MM.1S (cell line): Measurements from ENCODE around the gene KRT76.

Experiments
- EZH2 ChIP-seq: fragments of 300-600 bp; sonication (generic); optimal IDR thresholded peaks from 2 replicates; pipeline ENCODE3; 2017; ENCODE audit warnings: low read depth, mild to moderate bottlenecking, antibody characterized with exemption, low read length, mixed read lengths
- TF ChIP-seq, protein P1 (sequence below): fragments of 300-600 bp; sonication (generic); IDR thresholded peaks from 2 replicates; pipeline ENCODE4 v1.5.1; 2016; ENCODE audit warnings: antibody characterized with exemption, low read length, mixed read lengths

DNA sequence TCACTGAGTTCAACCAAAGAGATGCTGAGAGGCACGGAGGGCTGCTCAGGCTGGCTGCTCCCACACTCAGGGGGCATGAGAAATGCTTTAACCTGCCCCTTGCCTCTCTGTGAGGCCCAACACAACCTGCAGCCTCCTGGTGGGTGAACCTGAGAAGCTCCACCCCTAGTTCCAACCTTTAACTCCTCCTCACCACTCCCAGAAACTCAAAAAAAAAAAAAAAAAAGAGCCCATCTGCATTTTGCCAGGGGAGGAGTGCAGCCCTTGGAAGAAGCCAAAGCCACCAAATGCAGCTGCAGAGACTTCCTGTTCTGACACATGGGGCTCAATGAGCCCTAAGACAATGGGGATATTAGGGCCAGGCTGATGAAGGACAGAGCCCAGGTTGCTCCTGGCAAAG lies 27.9 kb upstream of the KRT76 start:
- TF ChIP-seq, protein P1, sequence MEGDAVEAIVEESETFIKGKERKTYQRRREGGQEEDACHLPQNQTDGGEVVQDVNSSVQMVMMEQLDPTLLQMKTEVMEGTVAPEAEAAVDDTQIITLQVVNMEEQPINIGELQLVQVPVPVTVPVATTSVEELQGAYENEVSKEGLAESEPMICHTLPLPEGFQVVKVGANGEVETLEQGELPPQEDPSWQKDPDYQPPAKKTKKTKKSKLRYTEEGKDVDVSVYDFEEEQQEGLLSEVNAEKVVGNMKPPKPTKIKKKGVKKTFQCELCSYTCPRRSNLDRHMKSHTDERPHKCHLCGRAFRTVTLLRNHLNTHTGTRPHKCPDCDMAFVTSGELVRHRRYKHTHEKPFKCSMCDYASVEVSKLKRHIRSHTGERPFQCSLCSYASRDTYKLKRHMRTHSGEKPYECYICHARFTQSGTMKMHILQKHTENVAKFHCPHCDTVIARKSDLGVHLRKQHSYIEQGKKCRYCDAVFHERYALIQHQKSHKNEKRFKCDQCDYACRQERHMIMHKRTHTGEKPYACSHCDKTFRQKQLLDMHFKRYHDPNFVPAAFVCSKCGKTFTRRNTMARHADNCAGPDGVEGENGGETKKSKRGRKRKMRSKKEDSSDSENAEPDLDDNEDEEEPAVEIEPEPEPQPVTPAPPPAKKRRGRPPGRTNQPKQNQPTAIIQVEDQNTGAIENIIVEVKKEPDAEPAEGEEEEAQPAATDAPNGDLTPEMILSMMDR = no peak
- no peak for TF ChIP-seq EZH2
